Measurements from ENCODE around the gene CCK.
A peak's percentile ranks its signal among the peaks of the same experiment; 100 is the strongest.
"Not testable (repeated sequence)": the region's sequence is repeated elsewhere in the genome, so short reads cannot be mapped to it uniquely, and the experiment has no call there.

CCK gene

GRCh38 chr3:42266085-42266484 is at the start of gene CCK:
Gene CCK (minus strand): TSS chr3:42266185. CDS start chr3:42263630, 2,555 bp downstream.
- DNase-seq = no peak

- no peak for DNase-seq
Observed at GRCh38 chr3:42314411-42314810, 48.4 kb upstream of the CCK start.

GRCh38 chr3:42308651-42309050 is 42.7 kb upstream of the CCK start:
- DNase-seq = no peak

DNA sequence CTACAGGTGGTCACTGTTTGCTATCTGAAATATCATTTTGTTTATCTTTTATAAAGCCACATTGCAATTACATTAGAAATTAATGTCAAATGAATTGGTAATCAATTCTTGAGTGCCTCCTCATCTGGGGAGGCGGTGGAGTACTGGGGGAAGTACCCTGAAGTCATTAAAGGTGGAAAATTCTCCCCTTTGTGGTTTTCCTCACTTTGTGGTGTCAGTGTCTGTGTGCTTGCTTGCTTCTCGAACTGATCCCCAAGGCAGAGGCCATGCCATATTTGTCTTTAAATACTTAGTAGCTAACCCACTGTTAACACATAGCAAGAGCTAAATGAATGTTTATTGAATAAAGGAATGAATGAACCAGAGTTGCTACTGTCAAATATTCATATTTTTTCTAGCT is 40.5 kb upstream of the CCK start:
- no peak for DNase-seq

DNA sequence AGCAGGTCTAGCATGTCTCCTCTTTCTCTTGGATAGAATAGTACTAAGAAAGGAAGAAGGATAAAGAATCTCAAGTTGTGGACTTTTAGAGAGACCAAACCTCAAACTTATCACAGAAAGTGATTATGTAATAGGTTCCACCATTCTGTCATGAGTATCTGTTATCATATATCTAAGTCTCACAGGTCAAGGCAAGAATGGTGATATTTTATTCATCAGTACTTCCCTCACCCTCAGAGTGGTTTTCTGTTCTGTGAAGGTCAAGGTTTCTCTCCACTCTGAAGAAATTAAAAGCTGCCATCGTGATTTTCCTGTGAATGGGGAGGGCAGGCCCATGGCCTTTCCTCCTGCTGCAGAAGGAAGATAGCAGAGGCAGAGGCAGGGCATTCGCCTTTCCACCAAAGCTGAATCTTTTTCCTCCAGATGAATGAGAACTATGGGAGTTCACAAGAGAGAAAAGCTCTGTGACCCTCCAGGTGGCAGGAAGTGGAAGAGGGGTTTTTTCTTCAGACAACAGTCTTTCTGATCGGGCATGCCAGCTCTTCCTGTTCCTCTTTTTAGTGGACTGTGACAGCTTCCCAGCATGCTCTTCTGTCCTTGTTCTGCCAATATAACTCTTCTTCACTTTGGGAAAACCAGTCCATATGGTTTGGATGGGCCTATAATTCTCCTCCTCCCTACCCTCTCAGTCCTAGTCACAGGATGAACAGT is 37.1 kb upstream of the CCK start:
- DNase-seq = no peak

GRCh38 chr3:42301446-42302175 is 35.6 kb upstream of the CCK start:
- no peak for DNase-seq

DNA sequence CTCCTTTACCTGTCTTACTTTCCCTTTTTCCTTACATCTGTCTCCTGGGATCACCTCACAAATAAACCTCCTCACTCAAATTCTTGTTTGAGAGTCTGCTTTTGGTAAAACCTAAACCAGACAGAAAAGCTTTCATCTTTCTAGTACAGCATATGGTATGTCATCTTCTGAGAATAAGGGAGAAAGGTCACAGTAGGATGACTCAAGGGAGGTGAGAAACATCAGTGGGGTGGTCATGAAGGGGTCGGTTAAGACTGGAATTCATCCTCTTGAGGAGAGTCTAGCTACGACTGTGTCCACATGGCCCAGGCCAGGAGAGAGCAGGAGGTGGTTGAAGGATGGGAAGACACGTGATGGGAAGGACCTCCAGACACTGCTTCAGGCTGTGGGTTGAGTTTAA is 34.8 kb upstream of the CCK start:
- DNase-seq = no peak

DNA sequence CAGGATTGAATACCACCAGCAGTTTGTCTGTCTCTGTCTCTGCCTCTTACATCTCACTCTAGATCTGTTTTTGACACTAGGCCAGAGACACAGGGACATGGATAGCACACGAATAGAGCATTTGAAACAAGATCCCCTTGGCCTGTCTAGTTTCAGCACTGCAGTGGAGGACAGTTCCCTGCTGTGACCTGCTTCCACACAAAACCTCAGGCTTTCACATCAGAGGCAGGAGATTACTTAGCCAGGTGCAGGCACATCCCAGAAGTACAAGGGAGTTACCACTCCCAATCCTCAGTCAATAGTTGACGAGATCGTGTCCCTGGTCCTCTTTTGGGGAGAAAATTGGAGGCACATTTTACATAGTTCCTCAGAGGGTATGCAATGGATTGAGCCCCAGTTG is 34.0 kb upstream of the CCK start:
- DNase-seq = no peak

GRCh38 chr3:42298259-42298658 is 32.3 kb upstream of the CCK start:
- no peak for DNase-seq

- no peak for DNase-seq
Observed at GRCh38 chr3:42292009-42292408, 26.0 kb upstream of the CCK start.

DNA sequence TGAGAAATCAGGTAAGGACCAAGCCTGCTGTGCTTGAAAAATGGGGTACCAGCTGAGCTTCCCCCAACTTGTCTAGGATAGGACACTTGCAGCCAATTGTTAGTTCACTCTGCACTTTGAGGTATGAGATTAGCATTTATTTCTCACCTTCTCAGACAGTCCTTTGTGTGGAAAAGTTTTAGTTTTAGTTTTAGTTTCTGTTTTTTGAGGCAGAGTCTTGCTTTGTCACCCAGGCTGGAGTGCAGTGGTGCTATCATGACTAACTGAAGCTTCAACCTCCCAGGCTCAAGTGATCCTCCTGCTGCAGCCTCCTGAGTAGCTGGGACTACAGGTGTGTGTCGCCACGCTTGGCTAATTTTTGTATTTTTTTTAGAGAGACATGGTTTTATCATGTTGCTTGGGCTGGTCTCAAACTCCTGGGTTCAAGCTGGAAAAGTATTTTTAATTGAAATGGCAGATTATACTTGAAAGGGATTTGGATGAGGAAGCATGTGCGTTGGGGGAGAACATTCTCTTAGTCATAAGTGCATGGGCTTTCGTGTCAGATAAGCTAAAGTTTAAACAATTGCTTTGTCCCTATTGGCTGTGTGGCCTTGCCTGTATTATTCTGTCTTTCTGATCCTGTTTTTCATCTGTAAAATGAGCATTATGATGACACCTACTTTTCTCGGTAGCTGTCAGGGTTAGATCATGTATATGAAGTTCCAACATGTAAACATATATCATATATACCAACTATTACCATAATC is 25.2 kb upstream of the CCK start:
- no peak for DNase-seq

DNA sequence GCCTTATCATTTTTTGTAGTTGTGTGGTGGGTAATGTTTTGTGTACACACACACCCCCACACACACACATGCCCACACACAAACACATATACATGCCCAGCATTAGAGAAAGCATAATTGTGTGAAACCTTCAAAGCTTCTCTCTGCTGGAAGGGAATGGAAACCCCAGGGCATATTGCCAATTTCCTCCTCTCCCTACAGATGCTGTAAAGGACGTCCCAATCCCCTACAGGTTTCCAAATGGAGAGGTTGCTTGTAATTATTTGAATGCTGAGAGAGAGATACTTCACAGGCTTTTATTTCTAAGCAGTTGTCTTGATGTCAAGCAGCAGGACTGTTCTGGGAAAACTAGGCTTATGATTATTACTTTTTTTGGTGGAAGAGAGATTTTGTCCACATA is 23.0 kb upstream of the CCK start:
- no peak for DNase-seq

GRCh38 chr3:42288385-42288784 is 22.4 kb upstream of the CCK start:
- no peak for DNase-seq

- DNase-seq = not testable (repeated sequence)
Observed at GRCh38 chr3:42287423-42287822, 21.4 kb upstream of the CCK start.

GRCh38 chr3:42277676-42278075 is 11.7 kb upstream of the CCK start:
- no peak for DNase-seq

- DNase-seq = no peak
Observed at GRCh38 chr3:42276141-42277132, 10.5 kb upstream of the CCK start.

DNA sequence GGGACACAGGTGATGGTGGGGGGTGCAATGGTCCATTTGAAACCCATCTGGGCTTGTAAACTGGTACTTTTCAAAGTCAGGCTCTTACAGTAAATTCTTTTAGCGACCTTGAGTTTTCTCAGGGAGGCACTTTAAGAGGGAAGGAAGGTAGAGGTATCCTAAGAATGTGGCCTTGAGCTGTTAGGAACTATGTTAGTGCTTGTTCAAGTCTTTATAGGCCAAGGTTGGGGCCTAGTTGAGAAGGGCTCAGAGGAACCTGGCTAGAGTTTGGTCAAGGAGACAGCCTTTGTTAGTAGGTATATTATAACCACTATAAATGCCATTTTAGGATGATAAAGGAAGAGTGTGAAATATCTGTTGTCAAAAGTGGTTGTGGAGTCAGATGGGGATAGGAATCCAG is 9.2 kb upstream of the CCK start:
- DNase-seq = no peak

- no peak for DNase-seq
Observed at GRCh38 chr3:42274266-42274665, 8.3 kb upstream of the CCK start.

GRCh38 chr3:42273361-42273760 is 7.4 kb upstream of the CCK start:
- DNase-seq = no peak

- DNase-seq = no peak
Observed at GRCh38 chr3:42271786-42272185, 5.8 kb upstream of the CCK start.

DNA sequence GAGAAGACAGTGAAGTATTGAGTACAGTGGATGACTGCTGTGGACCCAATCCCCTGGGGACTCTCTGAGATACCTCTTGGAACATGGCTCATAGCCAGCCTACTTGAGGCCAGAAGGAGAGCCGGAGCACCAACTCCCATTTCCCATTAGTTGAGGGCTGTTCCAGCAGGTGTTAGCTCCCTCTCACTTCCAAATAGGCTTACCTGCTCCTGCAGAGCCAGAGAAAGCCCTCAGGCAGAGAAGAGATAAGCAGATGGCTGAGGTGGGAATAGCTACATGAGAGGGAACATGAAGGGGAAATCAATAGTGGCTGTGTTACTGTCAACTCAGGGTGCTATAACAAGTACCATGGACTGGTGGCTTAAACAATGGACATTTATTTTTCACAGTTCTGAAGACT is 4.6 kb upstream of the CCK start:
- peak; percentile 32 to 77 for DNase-seq

GRCh38 chr3:42269647-42270046 is 3.7 kb upstream of the CCK start:
- DNase-seq = no peak

- DNase-seq = no peak
Observed at GRCh38 chr3:42267878-42268277, 1.9 kb upstream of the CCK start.

All from NCI-H187 (cell line).